ENCODE data around the gene KIFAP3.

KIFAP3 gene

GRCh38 chr1:169884634-169885033, 189.9 kb downstream of the KIFAP3 start:
- Histone ChIP-seq H3K27ac (replicated peaks) (no peak overlapping the region), H3K4me3 (replicated peaks; ENCODE audit: insufficient read depth, low read length) (no peak overlapping the region), H3K27me3 (ENCODE audit: insufficient read depth, poor library complexity, severe bottlenecking) (no peaks in the 10 kb centered on the region)
- TF ChIP-seq POLR2AphosphoS5 (IDR thresholded peaks at IDR 0.05; ENCODE audit: low read depth): no peak
- TF ChIP-seq, protein P1, sequence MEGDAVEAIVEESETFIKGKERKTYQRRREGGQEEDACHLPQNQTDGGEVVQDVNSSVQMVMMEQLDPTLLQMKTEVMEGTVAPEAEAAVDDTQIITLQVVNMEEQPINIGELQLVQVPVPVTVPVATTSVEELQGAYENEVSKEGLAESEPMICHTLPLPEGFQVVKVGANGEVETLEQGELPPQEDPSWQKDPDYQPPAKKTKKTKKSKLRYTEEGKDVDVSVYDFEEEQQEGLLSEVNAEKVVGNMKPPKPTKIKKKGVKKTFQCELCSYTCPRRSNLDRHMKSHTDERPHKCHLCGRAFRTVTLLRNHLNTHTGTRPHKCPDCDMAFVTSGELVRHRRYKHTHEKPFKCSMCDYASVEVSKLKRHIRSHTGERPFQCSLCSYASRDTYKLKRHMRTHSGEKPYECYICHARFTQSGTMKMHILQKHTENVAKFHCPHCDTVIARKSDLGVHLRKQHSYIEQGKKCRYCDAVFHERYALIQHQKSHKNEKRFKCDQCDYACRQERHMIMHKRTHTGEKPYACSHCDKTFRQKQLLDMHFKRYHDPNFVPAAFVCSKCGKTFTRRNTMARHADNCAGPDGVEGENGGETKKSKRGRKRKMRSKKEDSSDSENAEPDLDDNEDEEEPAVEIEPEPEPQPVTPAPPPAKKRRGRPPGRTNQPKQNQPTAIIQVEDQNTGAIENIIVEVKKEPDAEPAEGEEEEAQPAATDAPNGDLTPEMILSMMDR (IDR thresholded peaks at IDR 0.05; ENCODE audit: insufficient read depth, low read length): no peak
- no peak for TF ChIP-seq GABPA (IDR thresholded peaks at IDR 0.05; ENCODE audit: low read depth)
- TF ChIP-seq, protein P2, sequence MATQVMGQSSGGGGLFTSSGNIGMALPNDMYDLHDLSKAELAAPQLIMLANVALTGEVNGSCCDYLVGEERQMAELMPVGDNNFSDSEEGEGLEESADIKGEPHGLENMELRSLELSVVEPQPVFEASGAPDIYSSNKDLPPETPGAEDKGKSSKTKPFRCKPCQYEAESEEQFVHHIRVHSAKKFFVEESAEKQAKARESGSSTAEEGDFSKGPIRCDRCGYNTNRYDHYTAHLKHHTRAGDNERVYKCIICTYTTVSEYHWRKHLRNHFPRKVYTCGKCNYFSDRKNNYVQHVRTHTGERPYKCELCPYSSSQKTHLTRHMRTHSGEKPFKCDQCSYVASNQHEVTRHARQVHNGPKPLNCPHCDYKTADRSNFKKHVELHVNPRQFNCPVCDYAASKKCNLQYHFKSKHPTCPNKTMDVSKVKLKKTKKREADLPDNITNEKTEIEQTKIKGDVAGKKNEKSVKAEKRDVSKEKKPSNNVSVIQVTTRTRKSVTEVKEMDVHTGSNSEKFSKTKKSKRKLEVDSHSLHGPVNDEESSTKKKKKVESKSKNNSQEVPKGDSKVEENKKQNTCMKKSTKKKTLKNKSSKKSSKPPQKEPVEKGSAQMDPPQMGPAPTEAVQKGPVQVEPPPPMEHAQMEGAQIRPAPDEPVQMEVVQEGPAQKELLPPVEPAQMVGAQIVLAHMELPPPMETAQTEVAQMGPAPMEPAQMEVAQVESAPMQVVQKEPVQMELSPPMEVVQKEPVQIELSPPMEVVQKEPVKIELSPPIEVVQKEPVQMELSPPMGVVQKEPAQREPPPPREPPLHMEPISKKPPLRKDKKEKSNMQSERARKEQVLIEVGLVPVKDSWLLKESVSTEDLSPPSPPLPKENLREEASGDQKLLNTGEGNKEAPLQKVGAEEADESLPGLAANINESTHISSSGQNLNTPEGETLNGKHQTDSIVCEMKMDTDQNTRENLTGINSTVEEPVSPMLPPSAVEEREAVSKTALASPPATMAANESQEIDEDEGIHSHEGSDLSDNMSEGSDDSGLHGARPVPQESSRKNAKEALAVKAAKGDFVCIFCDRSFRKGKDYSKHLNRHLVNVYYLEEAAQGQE (IDR thresholded peaks at IDR 0.05; ENCODE audit: insufficient replicate concordance, low read depth): no peak
- TF ChIP-seq SPI1 (IDR thresholded peaks at IDR 0.05; ENCODE audit: borderline replicate concordance, low read depth): no peak
- DNase-seq (ENCODE audit: low read depth in 1 of 2, low spot score in 1 of 2): no peak

- Histone ChIP-seq H3K4me3 (replicated peaks; ENCODE audit: insufficient read depth, low read length) (no peak overlapping the region), H3K27ac (replicated peaks) (no peak overlapping the region), H3K27me3 (ENCODE audit: insufficient read depth, poor library complexity, severe bottlenecking) (no peaks in the 10 kb centered on the region)
- DNase-seq (ENCODE audit: low read depth in 1 of 2, low spot score in 1 of 2): no peak
- TF ChIP-seq GABPA (IDR thresholded peaks at IDR 0.05; ENCODE audit: low read depth): no peak
- no peak for TF ChIP-seq POLR2AphosphoS5 (IDR thresholded peaks at IDR 0.05; ENCODE audit: low read depth)
- TF ChIP-seq, protein P1 (IDR thresholded peaks at IDR 0.05; ENCODE audit: insufficient read depth, low read length): no peak
- no peak for TF ChIP-seq SPI1 (IDR thresholded peaks at IDR 0.05; ENCODE audit: borderline replicate concordance, low read depth)
- TF ChIP-seq, protein P2 (IDR thresholded peaks at IDR 0.05; ENCODE audit: insufficient replicate concordance, low read depth): no peak
These were observed 192.4 kb downstream of the KIFAP3 start for GRCh38 chr1:169882039-169882511.

GRCh38 chr1:169879034-169879840, 195.3 kb downstream of the KIFAP3 start:
- no peaks in the 10 kb centered on the region for H3K27me3 ChIP-seq (ENCODE audit: insufficient read depth, poor library complexity, severe bottlenecking)
- no peak overlapping the region for H3K4me3 ChIP-seq (replicated peaks; ENCODE audit: insufficient read depth, low read length)
- H3K27ac ChIP-seq (replicated peaks): no peak overlapping the region
- TF ChIP-seq POLR2AphosphoS5 (IDR thresholded peaks at IDR 0.05; ENCODE audit: low read depth): no peak
- TF ChIP-seq, protein P2 (IDR thresholded peaks at IDR 0.05; ENCODE audit: insufficient replicate concordance, low read depth): no peak
- TF ChIP-seq GABPA (IDR thresholded peaks at IDR 0.05; ENCODE audit: low read depth): no peak
- no peak for TF ChIP-seq SPI1 (IDR thresholded peaks at IDR 0.05; ENCODE audit: borderline replicate concordance, low read depth)
- TF ChIP-seq, protein P1 (IDR thresholded peaks at IDR 0.05; ENCODE audit: insufficient read depth, low read length): no peak
- DNase-seq (ENCODE audit: low read depth in 1 of 2, low spot score in 1 of 2): no peak

All from HL-60 (cell line).